ENCODE results near the gene ADM2. TPM values are rescaled to one million over a fixed set of nuclear protein-coding genes. Genes with fewer than 3 reads are reported as not detected.
A peak's percentile ranks its signal among the peaks of the same experiment; 100 is the strongest.

Gene ADM2
- total and polyA plus RNA-seq, 2 of the 13 experiments (the other 11 are each of a cell fraction or from before 2014, with no cell fraction given) = 1.2 to 3.0 TPM

GRCh38 chr22:50530580-50530876, 49.2 kb downstream of the ADM2 start (continued):
- TF ChIP-seq ZNF589 (CRISPR knock-in tag; conservative IDR thresholded peaks at IDR 0.05) = 0 out of 2 replicates have a peak, but pooled peaks have one; percentile 53
- no peak for TF ChIP-seq E2F1 (CRISPR knock-in tag; IDR thresholded peaks at IDR 0.05)
- no peak for TF ChIP-seq ZNF468 (CRISPR knock-in tag; IDR thresholded peaks at IDR 0.05)
- no peak for TF ChIP-seq PCBP2 (optimal IDR thresholded peaks at IDR 0.05; ENCODE audit: low read depth, low read length, poor library complexity, severe bottlenecking)
- TF ChIP-seq, protein P1, sequence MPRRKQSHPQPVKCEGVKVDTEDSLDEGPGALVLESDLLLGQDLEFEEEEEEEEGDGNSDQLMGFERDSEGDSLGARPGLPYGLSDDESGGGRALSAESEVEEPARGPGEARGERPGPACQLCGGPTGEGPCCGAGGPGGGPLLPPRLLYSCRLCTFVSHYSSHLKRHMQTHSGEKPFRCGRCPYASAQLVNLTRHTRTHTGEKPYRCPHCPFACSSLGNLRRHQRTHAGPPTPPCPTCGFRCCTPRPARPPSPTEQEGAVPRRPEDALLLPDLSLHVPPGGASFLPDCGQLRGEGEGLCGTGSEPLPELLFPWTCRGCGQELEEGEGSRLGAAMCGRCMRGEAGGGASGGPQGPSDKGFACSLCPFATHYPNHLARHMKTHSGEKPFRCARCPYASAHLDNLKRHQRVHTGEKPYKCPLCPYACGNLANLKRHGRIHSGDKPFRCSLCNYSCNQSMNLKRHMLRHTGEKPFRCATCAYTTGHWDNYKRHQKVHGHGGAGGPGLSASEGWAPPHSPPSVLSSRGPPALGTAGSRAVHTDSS (CRISPR knock-in tag; conservative IDR thresholded peaks at IDR 0.05) = no peak
- TF ChIP-seq KDM3A (CRISPR knock-in tag; IDR thresholded peaks at IDR 0.05; ENCODE audit: low read depth) = no peak
- TF ChIP-seq ZNF747 (CRISPR knock-in tag; IDR thresholded peaks at IDR 0.05; ENCODE audit: borderline replicate concordance) = no peak
- TF ChIP-seq ETS1 (CRISPR knock-in tag; IDR thresholded peaks at IDR 0.05) = no peak
- no peak for TF ChIP-seq TRAFD1 (CRISPR knock-in tag; IDR thresholded peaks at IDR 0.05; ENCODE audit: borderline replicate concordance)
- TF ChIP-seq PAX8 (CRISPR knock-in tag; IDR thresholded peaks at IDR 0.05; ENCODE audit: borderline replicate concordance) = no peak
- no peak for TF ChIP-seq ZNF18 (CRISPR knock-in tag; IDR thresholded peaks at IDR 0.05; ENCODE audit: insufficient replicate concordance)
- no peak for TF ChIP-seq HMGA1 (CRISPR knock-in tag; conservative IDR thresholded peaks at IDR 0.05)
- TF ChIP-seq HOXA3 (CRISPR knock-in tag; IDR thresholded peaks at IDR 0.05) = peak; percentile 17; the same call in 1 of the 2 replicates
- TF ChIP-seq, protein P2, sequence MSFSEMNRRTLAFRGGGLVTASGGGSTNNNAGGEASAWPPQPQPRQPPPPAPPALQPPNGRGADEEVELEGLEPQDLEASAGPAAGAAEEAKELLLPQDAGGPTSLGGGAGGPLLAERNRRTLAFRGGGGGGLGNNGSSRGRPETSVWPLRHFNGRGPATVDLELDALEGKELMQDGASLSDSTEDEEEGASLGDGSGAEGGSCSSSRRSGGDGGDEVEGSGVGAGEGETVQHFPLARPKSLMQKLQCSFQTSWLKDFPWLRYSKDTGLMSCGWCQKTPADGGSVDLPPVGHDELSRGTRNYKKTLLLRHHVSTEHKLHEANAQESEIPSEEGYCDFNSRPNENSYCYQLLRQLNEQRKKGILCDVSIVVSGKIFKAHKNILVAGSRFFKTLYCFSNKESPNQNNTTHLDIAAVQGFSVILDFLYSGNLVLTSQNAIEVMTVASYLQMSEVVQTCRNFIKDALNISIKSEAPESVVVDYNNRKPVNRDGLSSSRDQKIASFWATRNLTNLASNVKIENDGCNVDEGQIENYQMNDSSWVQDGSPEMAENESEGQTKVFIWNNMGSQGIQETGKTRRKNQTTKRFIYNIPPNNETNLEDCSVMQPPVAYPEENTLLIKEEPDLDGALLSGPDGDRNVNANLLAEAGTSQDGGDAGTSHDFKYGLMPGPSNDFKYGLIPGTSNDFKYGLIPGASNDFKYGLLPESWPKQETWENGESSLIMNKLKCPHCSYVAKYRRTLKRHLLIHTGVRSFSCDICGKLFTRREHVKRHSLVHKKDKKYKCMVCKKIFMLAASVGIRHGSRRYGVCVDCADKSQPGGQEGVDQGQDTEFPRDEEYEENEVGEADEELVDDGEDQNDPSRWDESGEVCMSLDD (CRISPR knock-in tag; IDR thresholded peaks at IDR 0.05; ENCODE audit: borderline replicate concordance) = no peak; the same call in 1 of the 2 replicates
- no peak for TF ChIP-seq ZNF577 (CRISPR knock-in tag; IDR thresholded peaks at IDR 0.05; ENCODE audit: borderline replicate concordance, low read depth)
- TF ChIP-seq POGZ (CRISPR knock-in tag; IDR thresholded peaks at IDR 0.05) = 0 out of 2 replicates have a peak, but pooled peaks have one; percentile 8
- TF ChIP-seq ZNF337 (CRISPR knock-in tag; IDR thresholded peaks at IDR 0.05; ENCODE audit: borderline replicate concordance, low read depth) = no peak
- no peak for TF ChIP-seq ZNF530 (CRISPR knock-in tag; IDR thresholded peaks at IDR 0.05; ENCODE audit: low read depth)
- no peak for TF ChIP-seq RFX3 (CRISPR knock-in tag; IDR thresholded peaks at IDR 0.05)

Measured in HepG2 (cell line).